IPS-18c (cell line): ENCODE measurements around the gene FGF12.

Source experiments
- H3K4me3 ChIP-seq: 2 replicates; pipeline ENCODE4 v1.7.0; 2013; ENCODE audit warnings: low read depth, mild to moderate bottlenecking, low read length, moderate library complexity; ENCODE audit not compliant: insufficient read depth
- H3K9me3 ChIP-seq: one replicate; pipeline ENCODE4 v1.6.1; 2013; ENCODE audit warnings: mild to moderate bottlenecking, low read length, moderate library complexity; ENCODE audit not compliant: control insufficient read depth, insufficient read depth

FGF12 gene

GRCh38 chr3:192284443-192285072, 442.8 kb downstream of the FGF12 start:
- Histone ChIP-seq H3K4me3 (no peak overlapping the region), H3K9me3 (no peaks in the 10 kb centered on the region)

- H3K9me3 ChIP-seq = no peaks in the 10 kb centered on the region
Measured at GRCh38 chr3:192281207-192281880, 446.0 kb downstream of the FGF12 start.

GRCh38 chr3:192279664-192280063, 447.7 kb downstream of the FGF12 start:
- Histone ChIP-seq H3K4me3 (no peak overlapping the region), H3K9me3 (no peaks in the 10 kb centered on the region)

More at GRCh38 chr3:192281207-192281880, 446.0 kb downstream of the FGF12 start:
- no peak overlapping the region for H3K4me3 ChIP-seq

- Histone ChIP-seq H3K4me3 (no peak overlapping the region), H3K9me3 (no peaks in the 10 kb centered on the region)
Measured at GRCh38 chr3:192277477-192277876, 449.9 kb downstream of the FGF12 start.

GRCh38 chr3:192275741-192276355, 451.5 kb downstream of the FGF12 start:
- H3K9me3 ChIP-seq = no peaks in the 10 kb centered on the region
- H3K4me3 ChIP-seq = no peak overlapping the region

- H3K4me3 ChIP-seq = no peak overlapping the region
Measured at GRCh38 chr3:192273697-192274010, 453.7 kb downstream of the FGF12 start.

GRCh38 chr3:192273001-192273696, 454.2 kb downstream of the FGF12 start:
- no peaks in the 10 kb centered on the region for H3K9me3 ChIP-seq

More at GRCh38 chr3:192273697-192274010, 453.7 kb downstream of the FGF12 start:
- no peaks in the 10 kb centered on the region for H3K9me3 ChIP-seq

GRCh38 chr3:192262001-192262400, 465.3 kb downstream of the FGF12 start:
- Histone ChIP-seq H3K9me3 (no peaks in the 10 kb centered on the region), H3K4me3 (no peak overlapping the region)

More at GRCh38 chr3:192273001-192273696, 454.2 kb downstream of the FGF12 start:
- no peak overlapping the region for H3K4me3 ChIP-seq

- Histone ChIP-seq H3K9me3 (no peaks in the 10 kb centered on the region), H3K4me3 (no peak overlapping the region)
Measured at GRCh38 chr3:192261135-192261534, 466.2 kb downstream of the FGF12 start.

- Histone ChIP-seq H3K9me3 (no peaks in the 10 kb centered on the region), H3K4me3 (no peak overlapping the region)
Measured at GRCh38 chr3:192260116-192261010, 467.0 kb downstream of the FGF12 start.

- H3K4me3 ChIP-seq = no peak overlapping the region
- H3K9me3 ChIP-seq = no peaks in the 10 kb centered on the region
Measured at GRCh38 chr3:192259661-192260060, 467.7 kb downstream of the FGF12 start.

- no peak overlapping the region for H3K4me3 ChIP-seq
- H3K9me3 ChIP-seq = no peaks in the 10 kb centered on the region
Measured at GRCh38 chr3:192258721-192259120, 468.6 kb downstream of the FGF12 start.

- no peaks in the 10 kb centered on the region for H3K9me3 ChIP-seq
- no peak overlapping the region for H3K4me3 ChIP-seq
Measured at GRCh38 chr3:192255839-192256238, 471.5 kb downstream of the FGF12 start.

GRCh38 chr3:192253138-192253887, 474.0 kb downstream of the FGF12 start:
- H3K9me3 ChIP-seq = no peaks in the 10 kb centered on the region
- H3K4me3 ChIP-seq = no peak overlapping the region

- H3K4me3 ChIP-seq = no peak overlapping the region
- no peaks in the 10 kb centered on the region for H3K9me3 ChIP-seq
Measured at GRCh38 chr3:192249516-192249915, 477.8 kb downstream of the FGF12 start.

- Histone ChIP-seq H3K4me3 (no peak overlapping the region), H3K9me3 (no peaks in the 10 kb centered on the region)
Measured at GRCh38 chr3:192246847-192247559, 480.3 kb downstream of the FGF12 start.
